SK-N-SH (cell line): ENCODE results near the gene ZMYND19. TPM values are rescaled to one million over a fixed set of nuclear protein-coding genes. Genes with fewer than 3 reads are reported as not detected.

ENCODE experiments used
- CTCF ChIA-PET: fragments of 300-600, 350-600 bp; formaldehyde crosslinking; extraction: SDS; loops from one replicate; lab custom pipeline; 2021; lab: Yijun Ruan, JAX
- POLR2A ChIA-PET: fragments of 350-600 bp; sonication (Branson Sonifier 250); formaldehyde crosslinking; extraction: SDS; loops from one replicate; lab custom pipeline; 2020; ENCODE audit warnings: antibody characterized with exemption, inconsistent platforms; lab: Yijun Ruan, JAX
- DNase-seq: peaks from one replicate; pipeline ENCODE4 v3.0.0; 2012
- H2AFZ ChIP-seq: fragments of 200-600 bp; sonication (generic); 2 replicates; pipeline ENCODE4 v1.8.1; 2016; ENCODE audit warnings: antibody characterized with exemption, mild to moderate bottlenecking, low read depth
- H3F3A ChIP-seq: fragments of 200-600 bp; sonication (generic); replicated peaks from 2 replicates; pipeline ENCODE3; 2016; ENCODE audit warnings: antibody characterized with exemption, mild to moderate bottlenecking; ENCODE audit not compliant: insufficient read depth
- H3K27ac ChIP-seq, 2 experiments: fragments of 200-500 bp in 1 of 2; fragments of 200-600 bp in 1 of 2; sonication (Bioruptor generic) in 1 of 2; sonication (generic), shearing (Covaris generic) in 1 of 2; 2 replicates each; pipeline versions ENCODE4 v1.5.1 to v1.6.1; 2014 to 2016; ENCODE audit warnings: low read depth in 2 of 2, inconsistent platforms in 1 of 2, low read length in 1 of 2, mild to moderate bottlenecking in 1 of 2, mixed read lengths in 1 of 2
- H3K27me3 ChIP-seq: fragments of 200-600 bp; sonication (generic), shearing (Covaris generic); 2 replicates; pipeline ENCODE4 v1.6.1; 2016; ENCODE audit warnings: mixed run types; ENCODE audit not compliant: insufficient read depth
- H3K36me3 ChIP-seq, 2 experiments: fragments of 200-500 bp in 1 of 2; fragments of 200-600 bp in 1 of 2; sonication (Bioruptor generic) in 1 of 2; sonication (generic) in 1 of 2; replicated peaks in 1 of 2; 2 replicates each; pipeline versions ENCODE3 to v1.5.1; 2014 to 2016; ENCODE audit warnings: low read length in 1 of 2, mild to moderate bottlenecking in 1 of 2; ENCODE audit not compliant: insufficient read depth in 2 of 2, control insufficient read depth in 1 of 2
- H3K4me1 ChIP-seq, 2 experiments: fragments of 200-500 bp in 1 of 2; fragments of 200-600 bp in 1 of 2; sonication (Bioruptor generic) in 1 of 2; sonication (generic), shearing (Covaris generic) in 1 of 2; 2 replicates each; pipeline versions ENCODE4 v1.5.1 to v1.6.1; 2014 to 2016; ENCODE audit warnings: low read depth in 1 of 2, low read length in 1 of 2, mixed run types in 1 of 2; ENCODE audit not compliant: insufficient read depth in 2 of 2, control insufficient read depth in 1 of 2
- H3K4me2 ChIP-seq: fragments of 200-600 bp; sonication (generic), shearing (Covaris generic); 2 replicates; pipeline ENCODE4 v1.6.1; 2017; ENCODE audit warnings: mixed run types
- H3K4me3 ChIP-seq, 2 experiments: fragments of 200-500 bp in 1 of 2; fragments of 200-600 bp in 1 of 2; sonication (Bioruptor generic) in 1 of 2; sonication (generic), shearing (Covaris generic) in 1 of 2; 2 replicates each; pipeline versions ENCODE4 v1.5.1 to v1.8.1; 2014 to 2016; ENCODE audit warnings: low read depth in 2 of 2, inconsistent platforms in 1 of 2, low read length in 1 of 2, mild to moderate bottlenecking in 1 of 2, mixed read lengths in 1 of 2, moderate library complexity in 1 of 2
- H3K79me2 ChIP-seq: fragments of 200-600 bp; sonication (generic); 2 replicates; pipeline ENCODE4 v1.8.1; 2017; ENCODE audit warnings: mild to moderate bottlenecking; ENCODE audit not compliant: insufficient read depth
- H3K9ac ChIP-seq: fragments of 200-600 bp; sonication (generic); 2 replicates; pipeline ENCODE4 v1.6.1; 2017; ENCODE audit warnings: mixed run types
- H3K9me2 ChIP-seq: fragments of 200-600 bp; sonication (generic); 2 replicates; pipeline ENCODE4 v1.6.1; 2017; ENCODE audit warnings: mixed run types
- H3K9me3 ChIP-seq: fragments of 200-600 bp; sonication (generic); 2 replicates; pipeline ENCODE4 v1.6.1; 2017; ENCODE audit warnings: mixed run types, mild to moderate bottlenecking, moderate library complexity
- H4K20me1 ChIP-seq: fragments of 200-600 bp; sonication (generic); 2 replicates; pipeline ENCODE4 v1.6.1; 2017; ENCODE audit warnings: mild to moderate bottlenecking, mixed run types; ENCODE audit not compliant: insufficient read depth
- CHD2 ChIP-seq: fragments of 150-350 bp; IDR thresholded peaks from 2 replicates; pipeline ENCODE4 v1.6.1; 2018; ENCODE audit warnings: low read length; ENCODE audit not compliant: partially characterized antibody
- EP300 ChIP-seq, 2 experiments: IDR thresholded peaks; 2 replicates each; pipeline versions ENCODE4 v1.4.0 to v1.6.1; 2012; ENCODE audit warnings: borderline replicate concordance in 1 of 2, low read depth in 1 of 2, low read length in 1 of 2
- EZH2phosphoT487 ChIP-seq: fragments of 200-600 bp; sonication (generic); IDR thresholded peaks from 2 replicates; pipeline ENCODE4 v1.6.1; 2017; ENCODE audit warnings: low read depth, mixed run types, mild to moderate bottlenecking, antibody characterized with exemption, moderate library complexity, borderline replicate concordance
- FOXJ3 ChIP-seq: sonication (generic); formaldehyde crosslinking; IDR thresholded peaks from 2 replicates; pipeline ENCODE4 v1.5.1; 2020; ENCODE audit warnings: mild to moderate bottlenecking, missing genetic modification reagents
- FOXM1 ChIP-seq: IDR thresholded peaks from 2 replicates; pipeline ENCODE4 v1.4.0; 2012; ENCODE audit warnings: low read depth, mild to moderate bottlenecking
- GATA2 ChIP-seq: sonication (generic); formaldehyde crosslinking; IDR thresholded peaks from 2 replicates; pipeline ENCODE4 v1.5.0; 2020; ENCODE audit warnings: mild to moderate bottlenecking, missing genetic modification reagents
- IRF3 ChIP-seq: fragments of 150-350 bp; IDR thresholded peaks from 2 replicates; pipeline ENCODE4 v1.6.1; 2016; ENCODE audit warnings: mild to moderate bottlenecking, low read depth, low read length
- JUND ChIP-seq: IDR thresholded peaks from 2 replicates; pipeline ENCODE4 v1.4.0; 2012
- MXI1 ChIP-seq: IDR thresholded peaks from 2 replicates; pipeline ENCODE4 v1.6.1; 2012; ENCODE audit warnings: mild to moderate bottlenecking, low read depth, low read length, improper control_type of control experiment
- NFIC ChIP-seq: IDR thresholded peaks from 2 replicates; pipeline ENCODE4 v1.4.0; 2012; ENCODE audit warnings: borderline replicate concordance
- RAD21 ChIP-seq: IDR thresholded peaks from 2 replicates; pipeline ENCODE4 v1.6.1; 2012; ENCODE audit warnings: mild to moderate bottlenecking, low read length
- RCOR1 ChIP-seq: fragments of 150-350 bp; IDR thresholded peaks from 2 replicates; pipeline ENCODE4 v1.6.1; 2017; ENCODE audit warnings: antibody characterized with exemption, low read length
- RFX5 ChIP-seq: IDR thresholded peaks from 2 replicates; pipeline ENCODE4 v1.6.1; 2012; ENCODE audit warnings: mild to moderate bottlenecking, improper control_type of control experiment, low read length
- RXRA ChIP-seq: IDR thresholded peaks from 2 replicates; pipeline ENCODE4 v1.4.0; 2012; ENCODE audit warnings: low read depth, mild to moderate bottlenecking, borderline replicate concordance
- SMC3 ChIP-seq: IDR thresholded peaks from 2 replicates; pipeline ENCODE4 v1.6.1; 2012; ENCODE audit warnings: low read depth, low read length, improper control_type of control experiment
- TCF12 ChIP-seq: IDR thresholded peaks from 2 replicates; pipeline ENCODE4 v1.4.0; 2012
- USF2 ChIP-seq: fragments of 150-350 bp; IDR thresholded peaks from 2 replicates; pipeline ENCODE4 v1.6.1; 2017; ENCODE audit warnings: antibody characterized with exemption, low read length, low read depth, borderline replicate concordance
- WGBS: methylation state at CpG from one replicate; pipeline ENCODE4 v1.1.6; 2017; ENCODE audit warnings: low lambda C conversion rate; 5-methylcytosine and 5-hydroxymethylcytosine counted together
- polyA plus RNA-seq, 3 experiments: library from polyadenylated mRNA; depleted of rRNA; stranded (reverse); fragments of >200 nt; gene quantifications; 2 replicates each; pipeline ENCODE4 v1.2.3, GENCODE V29; 2012
- TF ChIP-seq, protein P1 (sequence below): IDR thresholded peaks from 2 replicates; pipeline ENCODE4; 2012
- TF ChIP-seq, protein P2 (sequence below): IDR thresholded peaks from 2 replicates; pipeline ENCODE4 v1.4.0; 2012; ENCODE audit warnings: low read depth
- TF ChIP-seq, protein P3 (sequence below): IDR thresholded peaks from 2 replicates; pipeline ENCODE4 v1.4.0; 2012; ENCODE audit warnings: low read depth, borderline replicate concordance

ZMYND19 gene
- polyA plus RNA-seq, 1 of the 3 experiments (the other 2 are of a cell fraction): 43.1 TPM

GRCh38 chr9:137540536-137540935 is 49.8 kb downstream of the ZMYND19 start:
- H3K79me2 ChIP-seq: no peaks in the 10 kb centered on the region
- H3K4me3 ChIP-seq: no peak overlapping the region
- TF ChIP-seq RCOR1: no peak
- no peak for TF ChIP-seq EP300 (IDR thresholded peaks at IDR 0.05; ENCODE audit: borderline replicate concordance in 1 of 2, low read depth in 1 of 2, low read length in 1 of 2)
- TF ChIP-seq EZH2phosphoT487: no peak
- no peak for TF ChIP-seq MXI1
- no peak for TF ChIP-seq RAD21
- no peak for TF ChIP-seq GATA2 (CRISPR knock-in tag)
- TF ChIP-seq JUND: no peak
- no peak for TF ChIP-seq NFIC
- TF ChIP-seq SMC3: no peak
- no peak for TF ChIP-seq TCF12
- no peak for TF ChIP-seq FOXJ3 (CRISPR knock-in tag)
- TF ChIP-seq, protein P1, sequence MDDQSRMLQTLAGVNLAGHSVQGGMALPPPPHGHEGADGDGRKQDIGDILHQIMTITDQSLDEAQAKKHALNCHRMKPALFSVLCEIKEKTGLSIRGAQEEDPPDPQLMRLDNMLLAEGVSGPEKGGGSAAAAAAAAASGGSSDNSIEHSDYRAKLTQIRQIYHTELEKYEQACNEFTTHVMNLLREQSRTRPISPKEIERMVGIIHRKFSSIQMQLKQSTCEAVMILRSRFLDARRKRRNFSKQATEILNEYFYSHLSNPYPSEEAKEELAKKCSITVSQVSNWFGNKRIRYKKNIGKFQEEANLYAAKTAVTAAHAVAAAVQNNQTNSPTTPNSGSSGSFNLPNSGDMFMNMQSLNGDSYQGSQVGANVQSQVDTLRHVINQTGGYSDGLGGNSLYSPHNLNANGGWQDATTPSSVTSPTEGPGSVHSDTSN: no peak
- TF ChIP-seq, protein P2, sequence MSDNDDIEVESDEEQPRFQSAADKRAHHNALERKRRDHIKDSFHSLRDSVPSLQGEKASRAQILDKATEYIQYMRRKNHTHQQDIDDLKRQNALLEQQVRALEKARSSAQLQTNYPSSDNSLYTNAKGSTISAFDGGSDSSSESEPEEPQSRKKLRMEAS: no peak
- no peak for TF ChIP-seq RXRA
- no peak for TF ChIP-seq FOXM1
- H3K4me1 ChIP-seq: no peaks in the 10 kb centered on the region
- ChIA-PET CTCF (interaction anchor here (0.9 to 1.9 kb wide), 2 partner anchors 10 to 238 kb away, joined by 6 to 8 read pairs; partner anchors contain the start of gene NRARP), POLR2A (no interaction called here)
- no peaks in the 10 kb centered on the region for H3K27me3 ChIP-seq
- no peak overlapping the region for H3K4me2 ChIP-seq
- no peaks in the 10 kb centered on the region for H3F3A ChIP-seq
- WGBS: 77% methylated on average over 10 of the region's 18 CpGs
- H2AFZ ChIP-seq: no peak overlapping the region
- no peak overlapping the region for H3K9ac ChIP-seq
- H3K36me3 ChIP-seq: no peaks in the 10 kb centered on the region
- peak; percentile 44 for DNase-seq
- H3K9me3 ChIP-seq: no peaks in the 10 kb centered on the region
- no peak overlapping the region for H3K27ac ChIP-seq
- no peaks in the 10 kb centered on the region for H4K20me1 ChIP-seq
- H3K9me2 ChIP-seq: no peaks in the 10 kb centered on the region

DNA sequence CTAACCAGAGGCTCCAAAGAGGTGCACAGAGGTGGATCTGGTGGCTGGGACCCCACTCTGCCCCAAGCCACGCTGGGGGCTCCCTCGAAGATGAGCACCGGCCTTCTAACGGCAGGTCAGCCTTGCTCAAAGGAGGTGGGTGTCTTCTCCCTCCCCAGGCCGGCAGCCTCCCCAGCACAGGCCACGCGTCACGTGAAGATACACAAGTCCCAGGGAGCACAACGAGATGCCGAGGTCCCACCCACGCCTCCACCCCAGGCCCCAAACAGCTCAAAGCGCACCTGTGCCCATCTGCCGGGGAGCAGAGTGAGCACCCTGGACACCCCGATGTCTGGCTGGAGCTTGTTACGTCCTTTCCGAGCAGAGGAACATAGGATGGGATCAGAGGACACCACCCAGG is 52.3 kb downstream of the ZMYND19 start:
- Histone ChIP-seq H2AFZ (no peak overlapping the region), H3K9me3 (no peaks in the 10 kb centered on the region), H3K27ac (no peak overlapping the region), H3K9me2 (no peaks in the 10 kb centered on the region), H3K4me1 (peaks cover 0 to 7% of the 10 kb centered on the region in 2 experiments; a peak in 1 of 4 replicates), H3K9ac (no peak overlapping the region), H3K36me3 (no peaks in the 10 kb centered on the region), H3K79me2 (no peaks in the 10 kb centered on the region), H3K4me3 (no peak overlapping the region), H4K20me1 (no peaks in the 10 kb centered on the region), H3K4me2 (no peak overlapping the region), H3K27me3 (no peaks in the 10 kb centered on the region), H3F3A (no peaks in the 10 kb centered on the region)
- ChIA-PET CTCF (interaction anchor here (0.6 to 1.1 kb wide), 4 partner anchors 12 to 1133 kb away, joined by 3 to 5 read pairs (median 3); partner anchors contain the start of genes DPH7 and PNPLA7), POLR2A (no interaction called here)
- 99% methylated on average over 10 of the region's 16 CpGs for WGBS
- DNase-seq: no peak
- TF ChIP-seq, protein P1: no peak
- TF ChIP-seq RCOR1 (no peak), RFX5 (no peak), NFIC (no peak), CHD2 (no peak), SMC3 (no peak), JUND (no peak), TCF12 (no peak), RXRA (no peak), RAD21 (no peak), IRF3 (no peak), USF2 (no peak)
- TF ChIP-seq, protein P3, sequence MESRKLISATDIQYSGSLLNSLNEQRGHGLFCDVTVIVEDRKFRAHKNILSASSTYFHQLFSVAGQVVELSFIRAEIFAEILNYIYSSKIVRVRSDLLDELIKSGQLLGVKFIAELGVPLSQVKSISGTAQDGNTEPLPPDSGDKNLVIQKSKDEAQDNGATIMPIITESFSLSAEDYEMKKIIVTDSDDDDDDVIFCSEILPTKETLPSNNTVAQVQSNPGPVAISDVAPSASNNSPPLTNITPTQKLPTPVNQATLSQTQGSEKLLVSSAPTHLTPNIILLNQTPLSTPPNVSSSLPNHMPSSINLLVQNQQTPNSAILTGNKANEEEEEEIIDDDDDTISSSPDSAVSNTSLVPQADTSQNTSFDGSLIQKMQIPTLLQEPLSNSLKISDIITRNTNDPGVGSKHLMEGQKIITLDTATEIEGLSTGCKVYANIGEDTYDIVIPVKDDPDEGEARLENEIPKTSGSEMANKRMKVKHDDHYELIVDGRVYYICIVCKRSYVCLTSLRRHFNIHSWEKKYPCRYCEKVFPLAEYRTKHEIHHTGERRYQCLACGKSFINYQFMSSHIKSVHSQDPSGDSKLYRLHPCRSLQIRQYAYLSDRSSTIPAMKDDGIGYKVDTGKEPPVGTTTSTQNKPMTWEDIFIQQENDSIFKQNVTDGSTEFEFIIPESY: no peak
